NCI-H524 treated with DMSO at 0.1 percent for 48 hours (cell line): ENCODE results near the gene BHLHE40.

ENCODE experiments used
- DNase-seq: peaks from one replicate; lab custom pipeline; 2025; lab: John Stamatoyannopoulos, UW

Gene BHLHE40

DNA sequence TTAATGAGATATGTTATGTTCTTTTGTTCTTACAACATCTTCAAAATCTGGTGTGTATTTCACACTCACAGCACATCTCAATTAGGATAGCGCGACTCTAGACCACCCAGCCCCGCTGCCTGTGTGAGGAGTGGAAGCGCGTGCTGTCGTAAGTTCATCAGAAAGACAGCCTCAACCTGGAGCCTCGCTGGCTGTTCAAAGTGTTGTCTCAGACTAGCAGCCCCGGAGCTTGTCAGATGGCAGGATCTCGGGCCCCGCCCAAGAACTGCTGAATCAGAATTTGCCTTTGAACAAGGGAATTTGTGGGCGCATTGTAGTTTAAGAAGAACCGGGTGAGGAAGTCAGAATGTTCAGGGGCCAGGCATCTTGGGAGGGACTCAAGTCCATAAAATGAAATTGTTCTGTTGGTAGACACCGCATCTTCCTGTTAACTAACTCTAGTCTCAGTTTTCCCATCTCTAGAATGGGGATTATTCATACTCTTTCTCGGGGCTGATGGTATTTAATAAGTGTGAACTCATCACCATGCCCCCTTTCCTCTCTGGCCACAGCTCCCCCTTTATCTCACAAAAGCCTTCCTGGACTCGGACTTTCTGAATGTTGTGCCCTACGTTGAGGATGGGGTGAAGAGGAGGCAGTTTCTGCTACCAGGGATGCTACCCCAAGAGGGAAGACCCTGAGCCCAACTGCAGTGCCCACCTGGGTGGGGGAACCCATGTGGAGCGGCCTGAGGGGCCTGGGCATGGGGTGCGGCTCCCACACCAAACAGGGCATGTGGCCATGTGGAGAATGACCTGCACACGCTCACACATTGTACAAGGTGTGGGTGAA lies 40.4 kb downstream of the BHLHE40 start:
- DNase-seq, result no peak

DNA sequence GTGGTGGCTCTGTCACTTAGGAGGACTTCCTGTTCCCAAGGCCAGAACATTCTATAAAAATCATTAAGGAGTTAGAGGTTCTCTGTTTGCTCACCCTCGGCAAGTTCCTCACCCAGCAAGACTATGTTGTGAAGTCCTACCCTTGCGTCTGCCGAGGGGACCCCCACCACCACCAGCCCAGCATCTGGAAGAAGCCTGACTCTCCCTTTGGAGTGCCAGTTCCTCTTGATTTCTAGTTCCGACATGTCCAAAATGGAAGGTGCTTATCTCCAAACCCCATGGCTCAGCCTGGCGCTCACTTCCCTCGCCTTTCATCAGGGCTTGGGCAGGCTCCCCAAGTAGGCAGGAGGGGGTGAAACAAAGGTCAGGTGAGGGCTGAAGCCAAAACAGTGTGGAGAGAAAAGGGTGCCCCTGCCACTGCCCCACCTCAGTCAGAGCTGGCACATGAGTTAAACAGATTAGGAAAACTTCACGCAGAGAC lies 41.0 kb downstream of the BHLHE40 start:
- no peak for DNase-seq

DNA sequence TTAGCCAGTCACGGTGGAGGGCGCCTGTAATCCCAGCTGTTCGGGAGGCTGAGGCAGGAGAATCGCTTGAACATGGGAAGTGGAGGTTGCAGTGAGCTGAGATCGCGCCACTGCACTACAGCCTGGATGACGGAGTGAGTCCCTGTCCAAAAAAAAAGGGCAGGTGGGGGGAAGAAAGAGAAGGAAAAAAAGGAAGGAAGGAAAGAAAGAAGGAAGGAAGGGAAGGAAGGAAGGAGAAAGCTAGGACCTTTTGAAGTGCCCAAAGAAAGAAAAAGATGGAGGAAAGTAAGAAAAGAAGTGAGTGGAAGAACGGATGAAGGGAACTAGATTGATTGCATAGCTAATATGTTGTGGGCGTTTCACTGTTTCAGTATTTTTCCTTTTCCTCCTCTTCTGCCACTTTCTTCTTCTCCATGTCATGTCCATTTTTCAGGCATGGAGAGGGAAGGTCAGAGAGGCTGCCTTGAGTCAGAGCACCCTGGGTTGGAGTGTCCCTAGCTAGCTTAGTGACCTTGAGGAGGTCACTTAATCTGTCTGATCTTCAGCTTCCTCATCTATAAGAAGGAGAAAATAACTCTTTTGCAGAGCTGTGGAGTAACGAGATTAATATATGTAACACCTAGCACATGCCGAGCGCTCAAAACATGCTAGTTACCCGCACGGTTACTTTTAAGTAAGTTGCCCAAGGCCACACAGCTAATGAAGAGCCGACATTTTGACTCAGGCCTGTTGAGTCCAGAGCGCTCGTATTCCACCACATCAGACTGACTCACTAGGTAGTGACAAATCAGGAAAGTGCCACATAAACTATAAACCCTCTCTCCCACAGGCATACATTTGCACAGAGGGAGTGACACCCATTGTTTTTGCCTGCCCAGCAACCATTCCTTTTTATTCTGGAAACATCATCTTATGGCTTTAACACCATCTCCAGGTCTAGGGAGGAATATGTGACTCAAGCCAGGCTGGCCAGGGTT lies 42.2 kb downstream of the BHLHE40 start:
- no peak for DNase-seq

DNA sequence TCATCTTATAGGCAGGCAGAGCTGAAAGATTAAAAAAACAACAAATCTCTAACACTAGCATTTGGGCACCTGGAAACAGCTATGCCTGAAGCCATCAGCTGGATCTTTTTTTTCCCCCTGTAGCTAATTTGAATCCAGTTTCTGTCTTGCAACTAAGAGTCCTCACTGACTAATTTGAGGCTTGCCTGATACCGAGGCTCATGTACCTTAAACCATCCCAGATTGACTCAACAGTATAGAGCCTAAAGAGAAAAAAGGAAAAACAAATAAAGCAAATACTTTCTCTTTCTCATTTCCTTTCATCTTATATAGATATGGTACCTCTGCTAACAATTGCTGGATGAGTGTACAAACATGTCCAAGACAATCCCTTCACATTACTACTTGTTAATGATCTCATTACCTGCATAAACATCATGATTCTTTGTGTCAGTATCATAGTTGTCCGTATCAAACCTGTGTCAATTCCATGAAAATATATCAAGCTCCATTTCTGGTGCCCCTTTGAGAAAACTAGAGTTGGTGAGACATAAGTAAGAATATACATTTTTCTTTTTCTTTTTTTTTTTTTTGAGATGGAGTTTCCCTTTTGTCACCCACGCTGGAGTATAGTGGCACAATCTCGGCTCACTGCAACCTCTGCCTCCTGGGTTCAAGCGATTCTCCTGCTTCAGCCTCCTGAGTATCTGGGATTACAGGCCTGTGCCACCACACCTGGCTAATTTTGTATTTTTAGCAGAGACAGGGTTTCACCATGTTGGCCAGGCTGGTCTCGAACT lies 43.1 kb downstream of the BHLHE40 start:
- no peak for DNase-seq

DNA sequence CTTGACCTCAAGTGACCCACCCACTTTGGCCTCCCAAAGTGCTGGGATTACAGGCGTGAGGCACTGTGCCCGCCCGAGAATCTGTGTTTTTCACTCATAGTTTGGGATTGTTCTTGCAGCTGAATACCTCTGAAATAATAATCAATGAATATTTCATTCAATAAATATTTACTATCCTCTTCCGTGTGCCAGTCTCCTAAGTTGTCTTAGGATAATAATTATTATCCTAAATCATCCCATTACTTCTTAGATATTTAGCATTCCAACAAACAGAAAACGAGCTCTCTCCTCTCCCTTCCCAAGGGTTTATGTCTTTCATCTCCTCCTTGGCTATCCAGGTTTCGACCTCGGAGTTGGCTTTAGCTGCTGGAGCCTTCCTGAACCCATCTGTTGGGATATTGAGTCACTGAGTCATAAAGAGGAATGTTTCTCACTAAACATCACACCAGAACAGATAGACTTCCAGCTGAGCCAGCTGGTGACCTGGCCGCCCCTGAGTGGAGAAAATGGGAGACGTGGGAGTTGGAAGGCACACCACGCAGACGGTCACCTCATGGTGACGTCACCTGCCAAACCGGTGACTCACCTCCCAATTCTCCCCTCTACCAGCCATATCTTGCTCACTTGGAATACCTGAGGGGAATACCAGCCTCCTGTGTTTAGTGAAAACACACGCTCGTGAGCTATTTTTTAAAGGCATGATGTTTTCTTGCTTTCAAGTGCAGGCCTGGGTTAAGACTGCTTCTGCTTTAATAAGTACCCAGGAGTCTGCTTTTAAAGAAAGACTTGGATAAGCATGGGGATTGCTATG lies 43.9 kb downstream of the BHLHE40 start:
- no peak for DNase-seq

DNA sequence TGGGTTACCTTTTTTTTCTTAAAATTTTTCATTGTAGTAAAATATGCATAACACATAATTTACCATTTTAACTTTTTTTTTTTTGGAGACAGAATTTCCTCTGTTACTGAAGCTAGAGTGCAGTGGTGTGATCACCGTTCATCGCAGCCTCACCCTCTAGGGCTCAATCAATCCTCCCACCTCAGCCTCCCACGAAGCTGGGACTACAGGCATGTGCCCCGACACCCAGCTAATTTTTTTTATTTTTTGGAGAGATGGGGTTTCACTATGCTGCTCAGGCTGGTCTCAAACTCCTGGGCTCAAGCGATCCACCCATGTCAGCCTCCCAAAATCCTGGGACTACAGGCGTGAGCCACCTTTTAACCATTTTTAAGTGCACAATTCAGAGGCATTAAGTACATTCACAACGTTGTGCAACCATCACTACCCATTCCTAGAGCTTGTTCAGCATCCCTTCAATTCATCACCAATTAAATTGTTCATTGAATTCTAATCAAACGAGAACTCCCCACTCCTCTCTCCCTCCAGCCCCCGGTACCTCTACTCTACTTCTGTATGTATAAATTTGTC lies 44.6 kb downstream of the BHLHE40 start:
- DNase-seq, result no peak

DNA sequence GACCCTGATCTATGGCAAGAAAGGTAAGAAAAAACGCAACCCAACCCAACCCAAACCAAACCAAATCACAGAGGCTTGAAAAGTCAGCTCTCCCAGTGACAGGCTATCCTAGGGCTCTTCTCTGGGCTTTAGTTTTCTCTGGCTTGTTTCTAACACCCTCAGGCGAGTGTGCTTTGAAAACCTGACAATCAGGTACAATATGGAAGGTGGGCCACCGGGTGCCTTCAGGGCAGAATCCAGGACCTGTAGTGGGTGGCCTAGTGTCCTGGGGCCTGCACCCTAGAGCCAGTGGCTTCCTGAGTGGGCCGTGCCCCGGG lies 46.8 kb downstream of the BHLHE40 start:
- DNase-seq, result no peak

DNA sequence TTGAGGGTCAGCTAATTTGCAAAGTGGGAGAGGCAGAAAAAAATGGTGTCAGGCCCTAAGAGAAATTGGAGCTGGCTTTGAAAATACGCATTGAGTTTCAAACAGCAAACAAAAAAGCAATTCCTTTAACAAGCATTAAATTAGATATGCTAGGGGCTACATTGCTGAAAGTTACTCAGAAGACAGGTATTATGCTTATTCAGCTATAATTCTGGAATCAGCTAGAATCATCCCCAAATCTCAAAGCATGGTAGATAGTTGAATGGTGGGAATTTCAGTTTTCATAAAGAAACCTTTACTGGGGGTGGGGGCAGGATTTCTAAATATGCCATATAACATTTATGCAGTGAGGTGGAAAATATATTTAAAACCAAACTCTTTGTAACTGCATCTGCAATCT lies 50.5 kb downstream of the BHLHE40 start:
- no peak for DNase-seq

DNA sequence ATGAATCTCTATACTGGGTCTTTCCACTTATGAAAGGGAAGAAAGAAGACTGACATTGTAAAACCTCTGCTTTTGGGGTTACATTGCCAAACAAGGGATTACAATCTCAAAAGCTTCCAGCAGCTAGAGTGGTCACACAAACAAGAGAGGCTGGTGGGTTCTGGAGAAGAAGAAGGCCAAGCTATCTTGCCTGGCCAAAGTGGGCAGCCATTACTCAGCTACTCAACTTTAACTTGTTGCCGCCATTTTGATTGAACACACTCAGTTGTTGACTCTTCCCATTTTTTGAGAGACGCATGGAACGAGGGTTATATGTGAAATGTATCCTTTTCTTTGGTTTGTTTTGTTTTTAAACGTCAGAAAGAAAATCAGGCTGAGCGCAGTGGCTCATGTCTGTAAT lies 50.9 kb downstream of the BHLHE40 start:
- no peak for DNase-seq

DNA sequence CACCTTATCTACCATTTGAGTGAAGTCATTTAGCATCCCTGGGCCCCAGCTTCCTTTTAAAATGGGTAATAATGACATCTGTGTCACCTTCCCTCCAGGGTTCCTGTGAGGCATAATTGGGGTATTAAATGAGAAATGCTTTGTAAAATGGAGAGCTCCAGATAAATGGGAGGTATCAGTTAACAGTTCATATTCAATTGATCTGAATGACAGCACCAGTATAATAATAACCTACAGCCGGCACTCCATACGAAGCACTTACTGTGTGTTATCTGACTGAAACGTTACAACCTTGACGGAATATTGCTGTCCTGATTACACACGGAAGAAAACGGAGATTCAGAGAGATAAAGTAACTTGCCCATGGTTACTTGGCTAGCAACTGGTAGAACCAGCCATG lies 53.6 kb downstream of the BHLHE40 start:
- DNase-seq, result no peak
